Measurements from ENCODE around the gene RSAD1.

RSAD1 gene

GRCh38 chr17:50495217-50495823 lies 16.7 kb downstream of the RSAD1 start:
- DNase-seq (ENCODE audit: low read depth) = no peak

- no peak for DNase-seq (ENCODE audit: low read depth)
Observed at GRCh38 chr17:50495918-50496317, 17.3 kb downstream of the RSAD1 start.

DNA sequence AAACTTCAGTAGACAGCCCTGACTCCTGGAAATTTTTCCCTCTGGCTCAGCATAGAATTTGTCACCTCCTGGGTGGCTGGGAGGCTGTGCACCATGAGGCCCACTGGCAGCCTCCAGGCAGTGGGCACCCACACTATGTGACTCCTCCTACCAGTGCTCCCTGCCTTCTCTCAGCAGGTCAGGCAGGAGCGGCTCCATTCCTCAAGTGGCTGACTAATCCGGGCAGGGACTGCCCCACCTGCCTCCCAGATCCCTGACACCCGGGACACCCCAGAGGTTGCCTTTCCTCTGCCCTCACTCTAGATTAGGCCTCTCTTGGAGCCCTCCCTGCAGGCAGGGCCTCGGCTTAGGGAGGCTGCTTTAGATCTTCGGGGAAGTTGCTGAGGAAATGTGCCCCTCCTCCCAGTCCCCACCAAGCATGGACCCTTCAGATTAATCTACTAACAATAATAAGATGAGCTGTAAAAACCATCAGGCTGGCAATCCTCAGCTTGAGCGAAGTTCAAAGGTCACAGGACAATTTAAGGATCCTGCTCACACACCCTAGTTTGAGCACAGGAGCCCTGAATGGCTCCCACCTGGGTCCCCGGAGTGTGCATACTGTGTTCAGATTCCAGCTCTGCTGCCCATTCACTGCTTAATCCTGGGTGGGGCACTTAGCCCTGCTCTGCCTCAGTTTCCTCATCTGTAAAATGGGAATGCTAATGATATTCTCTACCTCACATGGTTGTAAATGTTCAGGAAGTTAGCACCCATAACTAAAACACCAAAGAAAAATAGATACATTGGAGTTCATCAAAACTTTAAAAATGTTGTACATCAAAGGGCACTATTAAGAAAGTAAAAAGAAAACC lies 19.6 kb downstream of the RSAD1 start:
- no peak for DNase-seq (ENCODE audit: low read depth)

GRCh38 chr17:50499270-50499669 lies 20.6 kb downstream of the RSAD1 start:
- DNase-seq (ENCODE audit: low read depth) = no peak

GRCh38 chr17:50499721-50500120 lies 21.1 kb downstream of the RSAD1 start:
- DNase-seq (ENCODE audit: low read depth) = no peak

GRCh38 chr17:50501054-50501453 lies 22.4 kb downstream of the RSAD1 start:
- no peak for DNase-seq (ENCODE audit: low read depth)

DNA sequence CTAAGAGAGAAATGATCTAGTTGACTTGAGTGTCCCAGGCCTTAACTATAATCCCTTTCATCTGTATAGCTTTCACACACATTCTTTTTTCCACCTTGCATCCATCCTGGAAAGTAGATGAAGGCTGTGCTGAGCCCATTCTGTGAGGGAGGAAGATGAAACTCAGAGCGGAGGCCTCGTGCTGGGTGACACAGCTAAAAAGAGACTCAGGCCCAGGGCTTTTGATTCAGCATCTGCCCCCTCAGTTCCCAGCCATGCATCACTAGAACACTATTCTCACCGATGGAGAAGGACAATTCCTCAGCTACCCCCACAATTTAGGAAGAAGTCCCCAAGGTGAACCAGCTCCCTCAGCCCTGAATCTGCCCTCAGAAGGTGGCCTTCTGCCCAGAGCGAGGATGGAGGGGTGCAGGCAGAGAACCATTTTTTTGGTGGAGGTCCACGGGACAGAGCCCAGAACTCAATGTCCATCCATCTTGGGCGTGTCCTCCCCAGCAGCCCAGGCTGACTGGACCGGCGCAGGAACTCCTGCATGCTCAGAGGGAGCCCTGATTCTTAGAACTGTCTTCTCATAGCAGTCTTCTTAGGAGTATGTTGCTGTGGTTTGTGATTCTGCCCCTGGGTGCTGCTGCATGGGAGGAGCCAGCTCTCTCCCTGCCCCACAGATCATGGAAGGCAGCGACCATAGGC lies 23.8 kb downstream of the RSAD1 start:
- no peak for DNase-seq (ENCODE audit: low read depth)

GRCh38 chr17:50505591-50506130 lies 27.0 kb downstream of the RSAD1 start:
- no peak for DNase-seq (ENCODE audit: low read depth)

GRCh38 chr17:50506298-50506697 lies 27.6 kb downstream of the RSAD1 start:
- DNase-seq (ENCODE audit: low read depth) = no peak

DNA sequence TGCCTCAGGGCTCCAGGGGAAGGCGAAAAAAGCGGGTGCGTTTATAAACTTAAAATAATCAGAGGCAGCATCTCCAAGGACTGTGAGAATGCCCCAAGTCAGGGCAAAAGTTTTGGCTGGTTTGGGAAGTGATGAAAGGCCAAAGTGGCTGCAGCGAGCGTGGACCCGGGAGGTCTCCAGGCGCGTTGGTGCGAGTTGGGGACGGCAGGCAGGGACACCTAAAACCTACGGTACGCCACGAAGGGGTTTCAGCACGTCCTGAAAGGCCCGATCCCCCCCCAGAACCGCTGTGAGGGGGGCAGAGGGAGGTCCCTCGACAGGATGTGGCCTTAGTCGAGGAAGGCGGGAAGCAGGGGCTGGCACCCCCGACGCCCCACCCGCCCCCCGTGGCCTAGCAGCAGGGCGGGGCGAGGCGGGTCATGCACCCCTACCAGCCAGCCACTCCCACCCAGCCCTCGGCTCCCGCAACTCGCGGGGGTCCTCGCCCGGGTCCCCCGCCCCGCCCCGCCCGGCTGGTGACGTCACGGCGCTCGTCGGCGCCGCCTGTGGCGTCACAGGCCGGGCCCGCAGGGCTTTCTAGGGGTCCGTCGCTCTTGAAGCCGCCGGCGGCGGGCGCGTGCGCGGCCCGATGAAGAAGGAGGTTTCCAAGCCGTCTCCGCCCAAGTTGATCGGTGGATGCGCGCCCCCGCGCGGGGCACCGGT lies 29.4 kb downstream of the RSAD1 start, which contains the start of gene MYCBPAP:
MYCBPAP (plus strand) TSS at position 569 of the 702 bp plus-strand sequence. CDS start 236 bp downstream, outside the sequence.
- peak; percentile 87 for DNase-seq (ENCODE audit: low read depth)

DNA sequence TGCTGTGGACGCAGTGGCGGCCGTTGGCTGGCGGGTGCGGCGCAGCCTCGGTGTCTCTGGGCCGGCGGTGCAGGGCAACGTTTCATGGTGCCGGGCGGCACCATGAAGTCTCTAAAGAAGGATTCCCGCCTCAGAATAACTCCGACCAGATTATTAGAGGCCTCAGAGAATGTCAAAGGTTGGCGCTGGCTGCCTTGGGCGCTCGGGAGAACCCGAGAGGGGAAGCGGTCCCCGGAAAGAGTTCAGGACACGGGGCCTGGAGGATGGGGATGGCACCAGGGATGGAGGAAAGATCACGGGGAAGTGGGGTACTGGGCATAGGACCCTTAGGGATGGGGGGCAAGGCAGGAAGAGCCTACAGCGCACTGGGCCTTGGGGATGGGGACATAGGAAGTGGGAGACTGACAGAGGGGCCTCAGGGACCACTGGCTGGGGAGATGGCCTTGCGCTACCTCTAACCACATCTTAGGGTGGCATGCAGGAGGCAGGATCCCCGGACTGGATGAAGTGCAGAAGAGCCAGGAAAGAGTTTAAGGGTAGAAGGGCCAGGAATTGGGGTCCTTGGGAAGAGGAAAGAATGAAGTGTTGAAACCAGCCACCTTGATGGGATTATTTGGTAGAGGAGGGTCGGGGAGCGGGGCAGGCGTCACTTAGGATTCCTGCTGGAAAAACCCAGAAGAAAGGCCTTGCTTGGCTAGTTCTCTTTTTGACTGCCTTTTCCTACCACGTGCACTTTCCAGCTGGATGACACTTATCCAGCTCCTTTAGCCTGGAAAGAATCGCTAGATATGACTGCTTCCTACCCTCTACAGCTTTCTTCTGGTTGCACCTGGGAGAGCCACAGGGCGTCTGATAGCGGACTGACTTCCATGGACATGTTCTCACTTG lies 30.2 kb downstream of the RSAD1 start:
- DNase-seq (ENCODE audit: low read depth) = no peak

GRCh38 chr17:50511058-50511457 lies 32.4 kb downstream of the RSAD1 start:
- DNase-seq (ENCODE audit: low read depth) = peak; percentile 19

DNA sequence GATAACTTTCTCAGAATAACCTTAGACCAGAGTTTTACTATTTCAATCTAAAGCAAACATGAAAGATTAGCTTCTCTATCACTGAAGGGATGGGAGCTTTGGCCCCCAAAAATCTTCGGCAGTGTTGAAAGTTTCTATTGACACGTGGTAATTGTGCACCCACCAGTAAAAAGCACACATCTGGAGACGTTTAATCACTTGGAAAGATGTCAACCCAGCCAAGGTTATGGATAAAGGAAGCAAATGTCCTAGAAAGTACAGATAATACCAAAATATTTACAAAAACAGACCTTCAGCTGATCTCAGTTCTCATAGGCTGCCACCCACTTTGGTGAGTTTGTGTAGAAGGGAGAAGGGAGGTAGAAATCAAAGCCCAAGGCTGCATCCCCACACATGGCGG lies 34.8 kb downstream of the RSAD1 start:
- peak; percentile 26 for DNase-seq (ENCODE audit: low read depth)

GRCh38 chr17:50514388-50514787 lies 35.7 kb downstream of the RSAD1 start:
- no peak for DNase-seq (ENCODE audit: low read depth)

DNA sequence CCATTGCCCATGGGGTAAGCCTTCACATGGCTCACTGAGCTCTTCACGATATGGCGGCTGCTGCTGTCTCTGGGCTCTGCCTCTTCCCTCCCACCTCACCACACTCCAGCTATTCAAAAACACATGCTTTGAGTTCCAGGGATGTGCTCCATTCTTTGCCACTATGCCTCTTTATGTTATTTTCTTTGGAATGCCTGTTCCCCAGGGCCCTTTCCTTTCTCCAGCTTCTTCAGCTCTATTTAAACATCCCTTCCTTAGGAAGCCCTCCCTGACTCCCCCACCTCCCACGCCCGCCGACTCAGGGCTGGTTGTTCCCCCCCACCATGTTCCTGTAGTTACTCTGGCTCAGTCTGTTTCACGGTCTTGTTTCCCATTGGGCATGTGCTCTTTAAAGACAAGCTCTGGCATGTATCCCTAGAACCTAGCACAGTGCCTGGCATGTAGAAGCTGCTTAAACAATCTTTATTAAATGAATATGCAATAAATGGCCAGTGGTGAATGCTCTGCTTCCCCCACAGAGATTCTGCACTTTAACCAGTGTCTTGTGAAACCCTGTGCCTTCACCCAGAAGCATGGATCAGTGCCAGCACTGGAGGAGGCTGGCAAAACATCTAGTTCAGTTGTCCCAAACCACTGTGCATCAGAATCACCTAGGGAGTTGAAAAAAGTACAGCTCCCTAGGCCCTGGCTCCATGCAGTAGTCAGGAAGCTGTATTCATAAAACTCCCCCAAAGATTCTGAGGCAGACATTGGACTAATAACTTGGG lies 36.5 kb downstream of the RSAD1 start:
- peak; percentile 92 for DNase-seq (ENCODE audit: low read depth)

DNA sequence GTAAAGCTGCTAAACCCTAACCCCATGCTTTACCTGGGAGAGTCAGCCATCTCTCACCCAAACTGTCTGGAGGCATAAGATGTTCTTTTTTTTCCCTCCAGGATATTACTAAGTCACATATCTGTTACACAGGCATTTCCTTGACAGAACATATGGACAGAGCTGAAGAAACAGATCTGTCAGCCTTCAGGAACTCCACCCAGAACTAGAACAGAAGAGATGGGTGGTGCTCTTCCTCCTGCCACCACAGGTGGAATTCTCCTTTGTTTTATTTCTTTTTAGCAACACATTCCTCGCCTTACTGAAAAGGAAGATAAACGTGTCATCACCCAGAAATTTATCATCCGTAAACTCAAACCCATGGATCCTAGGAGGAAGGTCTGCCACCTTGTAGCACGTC lies 38.4 kb downstream of the RSAD1 start:
- DNase-seq (ENCODE audit: low read depth) = no peak

DNA sequence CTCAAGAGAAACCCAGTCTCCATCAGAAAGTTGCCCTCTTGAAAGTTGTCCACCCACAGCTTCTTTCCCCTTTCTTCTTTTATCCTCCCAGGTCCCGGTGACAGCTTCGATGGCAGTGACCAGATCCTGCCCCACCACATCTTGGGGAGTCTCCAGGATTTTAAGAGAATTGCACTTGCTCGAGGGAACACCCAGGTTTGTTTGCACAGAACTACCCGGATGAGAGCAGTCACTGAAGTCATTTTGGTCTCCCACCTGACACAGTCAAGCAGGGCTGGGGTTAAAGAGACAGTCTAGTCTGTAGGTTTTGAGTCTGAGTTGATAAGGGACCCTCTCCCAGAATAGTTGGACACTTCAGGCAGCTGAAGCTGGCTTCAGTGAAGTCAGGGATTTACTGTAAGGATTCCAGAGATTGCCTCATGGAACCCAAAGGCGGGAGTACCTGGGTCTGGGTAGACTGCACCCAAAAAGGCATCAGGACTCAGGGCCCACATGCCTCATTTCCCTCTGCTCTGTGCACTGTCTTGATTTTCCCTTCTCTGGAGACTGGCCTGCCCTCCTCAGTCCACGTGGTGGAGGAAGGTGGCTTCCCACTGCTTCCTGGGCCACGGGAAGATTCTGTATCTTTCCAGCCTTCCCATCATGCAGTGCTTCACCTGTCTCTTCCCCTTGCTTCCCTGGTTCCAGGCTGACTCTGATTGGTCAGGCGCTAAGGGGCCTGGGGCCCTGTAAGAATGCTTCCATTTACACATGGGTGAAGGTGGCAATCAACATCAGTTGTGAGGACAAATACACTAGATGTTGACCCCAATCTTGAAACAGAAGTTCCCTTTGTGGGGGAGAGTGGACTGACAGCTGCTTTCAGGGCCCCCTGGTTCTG lies 39.1 kb downstream of the RSAD1 start:
- no peak for DNase-seq (ENCODE audit: low read depth)

- DNase-seq (ENCODE audit: low read depth) = no peak
Observed at GRCh38 chr17:50518384-50519023, 39.8 kb downstream of the RSAD1 start.

Data from fibroblast of gingiva (primary cell).